A673 (cell line): ENCODE data around the gene TMEM233.

Experiments
- EZH2 ChIP-seq: fragments of 200-600 bp; sonication (generic); IDR thresholded peaks from 2 replicates; pipeline ENCODE4 v1.6.1; 2017; ENCODE audit warnings: borderline replicate concordance, low read depth, mild to moderate bottlenecking, mixed read lengths, antibody characterized with exemption, low read length; ENCODE audit not compliant: poor library complexity, severe bottlenecking
- TF ChIP-seq, protein P1 (sequence below): fragments of 300-800, 200-600 bp; sonication (generic); conservative IDR thresholded peaks from 2 replicates; pipeline ENCODE4 v1.5.1; 2017; ENCODE audit warnings: low read depth, mild to moderate bottlenecking, antibody characterized with exemption, low read length, moderate library complexity, mixed read lengths

DNA sequence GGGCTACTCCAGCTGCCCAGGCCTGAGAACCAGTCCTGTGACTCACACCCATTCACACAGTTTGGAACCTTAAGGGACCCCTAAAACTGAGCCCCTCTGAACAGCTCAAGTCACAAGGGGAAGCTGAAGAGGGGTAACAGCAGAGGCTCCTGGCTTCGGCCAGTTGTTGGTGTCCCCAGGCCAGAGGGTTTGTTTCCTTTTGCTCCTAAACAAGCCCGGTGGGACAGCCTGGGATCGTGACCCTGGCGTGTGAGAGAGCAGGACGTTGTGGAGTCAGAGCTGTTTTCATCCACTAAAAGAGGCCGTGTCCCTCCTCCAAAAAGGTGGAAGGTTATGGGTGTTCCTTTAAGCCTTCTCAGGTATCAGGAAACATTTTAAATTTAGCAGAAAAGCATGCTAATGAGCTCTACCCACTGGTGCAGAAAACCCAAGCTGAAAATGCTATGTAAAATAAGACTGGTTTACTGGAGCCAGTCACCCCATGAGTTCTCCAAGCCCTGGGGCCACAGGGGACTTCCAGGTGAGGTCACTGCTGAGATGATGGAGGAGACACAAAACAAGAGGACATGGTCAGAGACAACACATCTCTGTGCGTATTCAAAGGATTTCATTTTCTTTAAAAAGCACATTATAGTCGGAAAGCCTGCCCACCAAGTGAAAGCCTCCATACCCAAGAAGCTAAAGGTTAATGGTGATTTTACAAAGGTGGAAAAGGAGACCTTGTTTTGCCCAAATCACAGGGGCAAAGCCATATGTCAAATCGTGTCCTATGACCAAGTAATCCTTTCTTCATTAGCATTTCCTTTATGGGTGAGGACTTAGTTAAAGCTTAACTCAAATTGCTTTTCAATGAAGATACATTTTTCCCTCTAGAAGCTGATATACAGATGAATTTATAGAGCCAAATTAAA lies 88.4 kb downstream of the TMEM233 start:
- TF ChIP-seq, protein P1, sequence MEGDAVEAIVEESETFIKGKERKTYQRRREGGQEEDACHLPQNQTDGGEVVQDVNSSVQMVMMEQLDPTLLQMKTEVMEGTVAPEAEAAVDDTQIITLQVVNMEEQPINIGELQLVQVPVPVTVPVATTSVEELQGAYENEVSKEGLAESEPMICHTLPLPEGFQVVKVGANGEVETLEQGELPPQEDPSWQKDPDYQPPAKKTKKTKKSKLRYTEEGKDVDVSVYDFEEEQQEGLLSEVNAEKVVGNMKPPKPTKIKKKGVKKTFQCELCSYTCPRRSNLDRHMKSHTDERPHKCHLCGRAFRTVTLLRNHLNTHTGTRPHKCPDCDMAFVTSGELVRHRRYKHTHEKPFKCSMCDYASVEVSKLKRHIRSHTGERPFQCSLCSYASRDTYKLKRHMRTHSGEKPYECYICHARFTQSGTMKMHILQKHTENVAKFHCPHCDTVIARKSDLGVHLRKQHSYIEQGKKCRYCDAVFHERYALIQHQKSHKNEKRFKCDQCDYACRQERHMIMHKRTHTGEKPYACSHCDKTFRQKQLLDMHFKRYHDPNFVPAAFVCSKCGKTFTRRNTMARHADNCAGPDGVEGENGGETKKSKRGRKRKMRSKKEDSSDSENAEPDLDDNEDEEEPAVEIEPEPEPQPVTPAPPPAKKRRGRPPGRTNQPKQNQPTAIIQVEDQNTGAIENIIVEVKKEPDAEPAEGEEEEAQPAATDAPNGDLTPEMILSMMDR = no peak
- no peak for TF ChIP-seq EZH2
